Vagina (tissue), 2 donors: ENCODE results near the gene TRAF3IP1. TPM values are rescaled to one million over a fixed set of nuclear protein-coding genes. Genes with fewer than 3 reads are reported as not detected.
"Not testable (repeated sequence)": the region's sequence is repeated elsewhere in the genome, so short reads cannot be mapped to it uniquely, and the experiment has no call there.

Source experiments
- DNase-seq, 2 donors: peaks; one replicate each; pipeline ENCODE4 v3.0.0-alpha.2; 2017; ENCODE audit errors: extremely low spot score in 2 of 2
- H3K27ac ChIP-seq: fragments of 200-600 bp; sonication (generic); one replicate; pipeline ENCODE4 v1.5.1; 2019
- H3K27me3 ChIP-seq: fragments of 200-600 bp; sonication (generic); one replicate; pipeline ENCODE4 v1.5.1; 2019
- H3K36me3 ChIP-seq, 2 donors: fragments of 200-600 bp; sonication (generic); one replicate each; pipeline ENCODE4 v1.5.1; 2017 to 2019
- H3K4me1 ChIP-seq: fragments of 200-600 bp; sonication (generic); one replicate; pipeline ENCODE4 v1.5.1; 2019
- H3K4me3 ChIP-seq, 2 donors: fragments of 200-600 bp; sonication (generic); 1 replicate in 1 of 2; 2 replicates in 1 of 2; pipeline ENCODE4 v1.5.1; 2016 to 2019
- H3K9me3 ChIP-seq: fragments of 200-600 bp; sonication (generic); one replicate; pipeline ENCODE4 v1.5.1; 2019
- CTCF ChIP-seq, 3 experiments: fragments of 450-650 bp in 2 of 3; fragments of 200-600 bp in 1 of 3; sonication (generic) in 1 of 3; IDR thresholded peaks; one replicate each; pipeline ENCODE4 v1.5.1; 2017 to 2019; ENCODE audit warnings: antibody characterized with exemption in 3 of 3, mild to moderate bottlenecking in 2 of 3, moderate library complexity in 2 of 3
- POLR2A ChIP-seq, 2 donors: fragments of 450-650 bp; IDR thresholded peaks; one replicate each; pipeline ENCODE4 v1.6.1; 2017; ENCODE audit warnings: antibody characterized with exemption in 2 of 2, mild to moderate bottlenecking in 2 of 2, moderate library complexity in 2 of 2
- POLR2AphosphoS5 ChIP-seq, 2 donors: sonication (generic); formaldehyde crosslinking; IDR thresholded peaks; one replicate each; pipeline ENCODE4 v1.9.0; 2017; ENCODE audit warnings: antibody characterized with exemption in 2 of 2, mild to moderate bottlenecking in 2 of 2, low read depth in 1 of 2; ENCODE audit not compliant: insufficient read depth in 1 of 2
- intact Hi-C: fragments of 100-400 bp; cut with DNase I; formaldehyde crosslinking; loops from one replicate; pipeline ENCODE4 v1.15.1; 2023
- total RNA-seq: library from RNA; depleted of rRNA; stranded (reverse); fragments of >200 nt; gene quantifications from one replicate; pipeline ENCODE4 v1.2.3, GENCODE V29; 2016

The TRAF3IP1 gene
- total RNA-seq, 1 donor from 2014 or later, result 10.3 TPM

DNA sequence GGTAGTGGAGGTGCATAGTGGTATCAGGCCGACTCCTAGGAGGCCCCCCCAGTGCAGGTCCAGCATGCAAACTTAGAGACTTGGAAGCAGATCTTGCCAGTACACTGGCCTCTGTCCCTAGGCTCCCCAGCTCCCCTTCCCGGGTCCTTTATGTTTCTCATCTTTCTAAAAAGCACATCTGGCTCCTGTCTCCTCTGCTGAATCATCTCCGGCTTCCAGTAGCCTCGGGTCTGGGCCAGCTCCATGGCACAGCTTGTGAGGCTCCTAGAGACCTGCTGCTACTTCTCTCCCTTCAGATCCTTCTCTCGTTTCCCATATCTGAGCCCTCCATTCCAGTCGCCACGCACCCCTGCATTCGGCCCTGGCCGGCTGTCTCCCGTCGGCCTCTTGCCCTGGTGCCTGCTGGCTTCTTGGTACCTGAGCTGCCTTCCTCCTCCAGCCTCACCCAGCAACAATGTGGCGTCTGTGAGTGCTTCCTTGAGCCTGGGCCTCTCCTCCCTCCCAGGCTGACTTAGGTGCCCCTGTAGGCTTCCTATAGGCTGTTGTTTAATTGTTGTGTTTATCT, 6.6 kb downstream of the TRAF3IP1 start:
- TF ChIP-seq CTCF (IDR thresholded peaks at IDR 0.05) (no peak), POLR2AphosphoS5 (IDR thresholded peaks at IDR 0.05; ENCODE audit: insufficient read depth in 1 of 2, low read depth in 1 of 2) (no peak), POLR2A (IDR thresholded peaks at IDR 0.05) (no peak)
- Histone ChIP-seq H3K27me3 (no peaks in the 10 kb centered on the region), H3K9me3 (no peaks in the 10 kb centered on the region), H3K36me3 (peaks cover 0 to 46% of the 10 kb centered on the region in 2 donors), H3K27ac (no peak overlapping the region), H3K4me3 (no peak overlapping the region), H3K4me1 (peaks cover 2% of the 10 kb centered on the region)
- no peak for DNase-seq
- intact Hi-C loops, result no loop called here

GRCh38 chr2:238327751-238328150, 7.4 kb downstream of the TRAF3IP1 start:
- no peak overlapping the region for H3K27ac ChIP-seq
- no peaks in the 10 kb centered on the region for H3K4me1 ChIP-seq
- H3K9me3 ChIP-seq, result no peaks in the 10 kb centered on the region
- no peak overlapping the region for H3K4me3 ChIP-seq
- no peak for DNase-seq
- peaks cover 0 to 46% of the 10 kb centered on the region in 2 donors for H3K36me3 ChIP-seq
- intact Hi-C loops, result no loop called here
- no peaks in the 10 kb centered on the region for H3K27me3 ChIP-seq
- TF ChIP-seq POLR2A (IDR thresholded peaks at IDR 0.05) (no peak), POLR2AphosphoS5 (IDR thresholded peaks at IDR 0.05; ENCODE audit: insufficient read depth in 1 of 2, low read depth in 1 of 2) (no peak), CTCF (IDR thresholded peaks at IDR 0.05) (no peak)

DNA sequence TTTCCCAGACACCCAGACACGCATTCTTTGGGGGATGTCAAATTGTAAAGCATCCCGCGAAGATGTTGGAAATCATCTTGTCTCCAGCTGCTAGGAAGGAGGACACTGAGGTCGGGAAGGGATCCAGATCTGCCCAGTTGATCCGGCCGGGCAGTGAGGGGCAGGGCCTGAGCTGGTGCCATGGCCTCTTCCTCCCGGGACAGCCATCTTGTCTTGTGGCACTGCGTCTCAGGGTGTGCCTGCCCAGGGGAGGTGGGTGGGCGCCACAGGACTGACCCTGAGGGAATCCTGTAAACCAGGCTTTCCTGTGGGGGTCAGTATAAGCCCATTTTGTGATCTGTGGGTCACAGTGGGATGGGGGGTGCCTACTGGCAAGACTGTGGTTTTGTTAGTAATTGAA, 10.1 kb downstream of the TRAF3IP1 start:
- Histone ChIP-seq H3K36me3 (peaks cover 0 to 46% of the 10 kb centered on the region in 2 donors), H3K4me3 (no peak overlapping the region), H3K27ac (no peak overlapping the region), H3K27me3 (no peaks in the 10 kb centered on the region), H3K9me3 (no peaks in the 10 kb centered on the region), H3K4me1 (no peaks in the 10 kb centered on the region)
- intact Hi-C loops, result no loop called here
- TF ChIP-seq CTCF (IDR thresholded peaks at IDR 0.05), result no peak
- no peak for TF ChIP-seq POLR2A (IDR thresholded peaks at IDR 0.05)
- no peak for TF ChIP-seq POLR2AphosphoS5 (IDR thresholded peaks at IDR 0.05; ENCODE audit: insufficient read depth in 1 of 2, low read depth in 1 of 2)
- no peak for DNase-seq

GRCh38 chr2:238331916-238332315, 11.6 kb downstream of the TRAF3IP1 start:
- Histone ChIP-seq H3K9me3 (no peaks in the 10 kb centered on the region), H3K27ac (no peak overlapping the region), H3K27me3 (no peaks in the 10 kb centered on the region), H3K36me3 (peaks cover 0 to 35% of the 10 kb centered on the region in 2 donors), H3K4me3 (no peak overlapping the region), H3K4me1 (no peaks in the 10 kb centered on the region)
- no peak for TF ChIP-seq POLR2AphosphoS5 (IDR thresholded peaks at IDR 0.05; ENCODE audit: insufficient read depth in 1 of 2, low read depth in 1 of 2)
- no peak for TF ChIP-seq CTCF (IDR thresholded peaks at IDR 0.05)
- no peak for TF ChIP-seq POLR2A (IDR thresholded peaks at IDR 0.05)
- no peak for DNase-seq
- intact Hi-C loops, result no loop called here

GRCh38 chr2:238334885-238335284, 14.6 kb downstream of the TRAF3IP1 start:
- TF ChIP-seq POLR2AphosphoS5 (IDR thresholded peaks at IDR 0.05; ENCODE audit: insufficient read depth in 1 of 2, low read depth in 1 of 2) (no peak), POLR2A (IDR thresholded peaks at IDR 0.05) (no peak), CTCF (IDR thresholded peaks at IDR 0.05) (no peak)
- H3K4me3 ChIP-seq, result no peak overlapping the region
- intact Hi-C loops, result no loop called here
- H3K4me1 ChIP-seq, result no peaks in the 10 kb centered on the region
- no peaks in the 10 kb centered on the region for H3K27me3 ChIP-seq
- H3K9me3 ChIP-seq, result no peaks in the 10 kb centered on the region
- DNase-seq, result no peak
- no peak overlapping the region for H3K27ac ChIP-seq
- H3K36me3 ChIP-seq, result peaks cover 0 to 6% of the 10 kb centered on the region in 2 donors

- H3K9me3 ChIP-seq, H3K36me3 ChIP-seq, H3K4me3 ChIP-seq, H3K4me1 ChIP-seq, H3K27ac ChIP-seq, H3K27me3 ChIP-seq, intact Hi-C loops, DNase-seq: not testable (repeated sequence)
Observed at GRCh38 chr2:238335591-238335990, 15.3 kb downstream of the TRAF3IP1 start.
